HFF-Myc (cell line): Measurements from ENCODE around the gene NAA11.

Experiments
- DNase-seq: peaks from one replicate; pipeline ENCODE4 v3.0.0-alpha.2; 2011; ENCODE audit warnings: low read depth; ENCODE audit errors: extremely low read depth
- H3K4me3 ChIP-seq: replicated peaks from 2 replicates; pipeline ENCODE4 v1.5.1; 2011; ENCODE audit warnings: low read depth, mild to moderate bottlenecking, control low read depth, low read length
- TF ChIP-seq, protein P1 (sequence below): IDR thresholded peaks from 2 replicates; pipeline ENCODE4 v1.5.1; 2012; ENCODE audit warnings: mild to moderate bottlenecking, low read depth, low read length, control low read depth; ENCODE audit errors: missing control alignments

NAA11 gene

DNA sequence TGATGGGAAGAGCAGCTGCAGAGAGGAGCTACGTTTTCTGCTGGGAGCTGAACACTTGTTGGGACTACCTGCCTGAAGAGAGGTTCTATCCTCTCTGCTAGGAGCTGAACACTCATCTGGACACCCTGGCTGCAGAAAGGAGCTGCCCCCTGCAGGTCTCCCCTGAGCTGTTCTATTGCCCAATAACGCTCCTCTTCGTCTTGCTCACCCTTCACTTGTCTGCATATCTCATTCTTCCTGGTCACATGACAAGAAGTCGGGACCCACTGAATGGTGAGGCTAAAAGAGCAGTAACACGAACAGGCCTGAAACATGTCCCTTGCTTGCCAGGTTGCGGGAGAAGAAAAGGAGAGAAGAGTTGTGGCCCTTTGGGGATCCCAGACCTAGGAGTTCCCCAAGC is 27.8 kb downstream of the NAA11 start:
- TF ChIP-seq, protein P1, sequence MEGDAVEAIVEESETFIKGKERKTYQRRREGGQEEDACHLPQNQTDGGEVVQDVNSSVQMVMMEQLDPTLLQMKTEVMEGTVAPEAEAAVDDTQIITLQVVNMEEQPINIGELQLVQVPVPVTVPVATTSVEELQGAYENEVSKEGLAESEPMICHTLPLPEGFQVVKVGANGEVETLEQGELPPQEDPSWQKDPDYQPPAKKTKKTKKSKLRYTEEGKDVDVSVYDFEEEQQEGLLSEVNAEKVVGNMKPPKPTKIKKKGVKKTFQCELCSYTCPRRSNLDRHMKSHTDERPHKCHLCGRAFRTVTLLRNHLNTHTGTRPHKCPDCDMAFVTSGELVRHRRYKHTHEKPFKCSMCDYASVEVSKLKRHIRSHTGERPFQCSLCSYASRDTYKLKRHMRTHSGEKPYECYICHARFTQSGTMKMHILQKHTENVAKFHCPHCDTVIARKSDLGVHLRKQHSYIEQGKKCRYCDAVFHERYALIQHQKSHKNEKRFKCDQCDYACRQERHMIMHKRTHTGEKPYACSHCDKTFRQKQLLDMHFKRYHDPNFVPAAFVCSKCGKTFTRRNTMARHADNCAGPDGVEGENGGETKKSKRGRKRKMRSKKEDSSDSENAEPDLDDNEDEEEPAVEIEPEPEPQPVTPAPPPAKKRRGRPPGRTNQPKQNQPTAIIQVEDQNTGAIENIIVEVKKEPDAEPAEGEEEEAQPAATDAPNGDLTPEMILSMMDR: no peak
- no peak overlapping the region for H3K4me3 ChIP-seq
- DNase-seq: no peak

DNA sequence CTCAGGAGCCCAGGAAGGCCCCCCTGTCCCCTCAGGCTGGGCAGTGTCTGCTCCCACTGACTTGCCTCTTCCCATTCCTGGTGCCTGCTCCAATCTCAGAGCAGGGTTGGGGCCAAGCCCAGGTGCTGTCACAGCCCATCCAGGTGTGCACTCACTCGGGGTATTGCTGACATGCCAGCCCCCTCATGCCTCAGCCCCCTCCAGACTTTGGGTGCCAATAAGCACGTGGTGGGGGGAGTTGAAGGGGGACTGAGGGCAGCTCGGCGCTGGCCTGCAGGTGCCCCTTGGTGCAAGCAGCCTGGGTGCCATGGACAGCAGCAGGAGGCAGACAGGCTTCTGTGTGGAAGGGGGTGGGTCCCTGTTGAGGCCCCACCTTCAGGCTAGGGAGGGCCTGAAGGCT is 28.4 kb downstream of the NAA11 start:
- no peak overlapping the region for H3K4me3 ChIP-seq
- no peak for DNase-seq
- TF ChIP-seq, protein P1: no peak

DNA sequence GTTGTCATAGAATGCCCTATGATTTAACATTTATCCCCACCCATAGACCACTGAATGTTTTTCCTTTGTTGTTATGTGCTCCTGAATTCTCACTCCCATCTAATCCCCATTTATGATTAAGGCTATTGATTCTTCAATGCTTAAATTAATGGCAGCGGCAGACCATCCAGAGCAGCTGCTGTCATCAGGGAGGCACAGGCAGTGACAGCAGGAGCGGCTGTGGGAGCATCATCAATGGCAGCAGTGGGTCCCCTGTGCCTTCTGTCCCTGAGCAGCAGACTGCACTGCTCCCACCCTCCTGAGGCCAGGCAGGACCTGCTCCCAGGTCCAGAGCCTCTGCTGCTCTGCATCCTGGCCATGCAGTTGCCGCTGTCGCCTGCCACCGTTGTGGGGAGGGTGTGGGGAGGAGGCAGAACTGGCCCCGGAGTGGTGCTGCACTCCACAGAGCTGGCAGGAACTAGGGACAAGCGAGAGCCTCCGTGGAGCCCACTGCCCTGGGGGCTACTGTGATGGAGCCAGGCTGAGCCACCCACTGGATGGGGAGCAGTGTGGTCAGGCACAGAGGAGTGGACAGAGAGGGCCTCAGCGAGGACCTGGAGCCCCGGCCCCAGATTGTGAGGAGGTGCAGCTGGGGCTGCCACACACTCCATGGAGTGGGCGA is 29.0 kb downstream of the NAA11 start:
- no peak for DNase-seq
- TF ChIP-seq, protein P1: no peak
- no peak overlapping the region for H3K4me3 ChIP-seq

DNA sequence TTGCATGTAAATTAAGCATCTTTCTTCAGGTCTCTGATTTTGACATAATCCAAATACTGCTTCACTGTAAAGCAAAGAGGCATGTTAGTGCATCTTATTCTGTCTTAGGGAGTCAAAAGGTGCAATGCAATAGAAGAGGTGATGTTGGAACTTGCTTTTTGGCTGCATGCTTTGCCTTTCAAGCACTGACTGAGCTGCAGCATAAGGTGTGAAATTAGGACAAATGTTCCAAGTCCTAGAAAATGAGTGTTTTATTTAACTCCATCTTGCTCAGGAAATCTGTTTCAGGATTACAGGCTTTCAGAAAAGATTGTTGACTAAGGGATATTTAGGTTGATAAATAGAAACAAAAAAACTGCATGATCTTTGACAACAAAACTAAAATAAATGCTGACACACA is 30.8 kb downstream of the NAA11 start:
- no peak overlapping the region for H3K4me3 ChIP-seq
- TF ChIP-seq, protein P1: no peak
- no peak for DNase-seq

DNA sequence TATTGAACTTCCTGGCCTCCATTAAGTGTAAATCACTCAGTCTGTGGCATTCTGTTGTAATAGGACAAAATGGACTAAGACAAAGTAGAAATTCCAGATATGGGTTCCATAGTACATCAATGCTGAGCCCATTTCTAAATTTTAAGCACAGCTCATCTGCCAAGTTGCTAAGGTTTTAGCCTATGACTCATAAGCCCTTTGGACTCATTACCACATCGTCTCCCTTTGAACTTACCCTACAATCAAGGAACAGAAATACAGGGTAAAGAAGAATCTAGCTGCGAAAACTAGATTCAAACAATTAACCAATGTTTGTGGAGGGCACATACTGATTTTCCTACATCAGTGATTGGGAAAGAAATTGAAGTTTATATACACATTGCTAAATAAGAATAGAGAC is 31.8 kb downstream of the NAA11 start:
- no peak for DNase-seq
- TF ChIP-seq, protein P1: no peak
- H3K4me3 ChIP-seq: no peak overlapping the region

DNA sequence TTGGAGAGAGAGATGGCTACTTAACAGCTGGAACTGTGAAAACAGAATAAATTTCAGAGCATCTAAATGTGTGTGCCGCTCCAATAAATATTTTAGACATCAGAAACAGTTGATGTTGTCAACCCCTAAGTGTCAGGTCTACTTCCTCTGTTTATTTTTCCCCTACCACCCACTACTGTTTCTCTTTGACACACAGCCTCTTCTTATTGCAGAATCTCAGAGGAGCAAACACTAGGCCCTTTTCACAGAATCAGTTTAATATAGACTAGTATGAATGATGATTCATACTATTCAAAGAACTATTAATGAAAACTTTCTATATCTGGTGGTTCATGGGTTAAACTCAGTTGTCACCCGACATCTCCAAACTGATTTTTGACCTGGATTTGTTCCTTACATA is 33.9 kb downstream of the NAA11 start:
- no peak overlapping the region for H3K4me3 ChIP-seq
- DNase-seq: no peak
- TF ChIP-seq, protein P1: no peak

DNA sequence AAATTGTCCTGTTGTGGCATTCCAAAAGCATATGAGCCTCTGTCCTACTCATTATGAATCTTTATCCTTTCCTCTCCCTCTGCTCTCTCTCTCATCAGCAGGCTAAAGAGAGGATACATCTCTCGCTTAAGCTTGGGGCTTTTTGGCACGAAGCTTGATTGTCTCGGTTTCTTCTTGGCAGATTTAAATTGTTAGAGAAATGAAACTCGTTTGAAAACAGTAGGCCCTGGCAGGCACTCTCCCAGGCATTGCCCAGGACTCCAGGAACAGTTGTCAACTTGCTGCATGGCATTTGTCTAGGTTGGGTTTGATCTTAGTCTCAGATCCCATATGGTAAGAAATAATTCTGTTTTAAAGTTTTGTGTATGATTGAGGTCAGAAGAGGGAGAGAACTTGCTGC is 35.5 kb downstream of the NAA11 start:
- no peak overlapping the region for H3K4me3 ChIP-seq
- TF ChIP-seq, protein P1: no peak
- no peak for DNase-seq
